GM18907 (cell line): ENCODE results near the gene AWAT2.

Experiments
- ATAC-seq: cut with Tn5 transposase; IDR thresholded peaks from one replicate; pipeline ENCODE4 v1.9.1; 2021; ENCODE audit warnings: mild to moderate bottlenecking, moderate library complexity; ENCODE audit not compliant: unreplicated experiment

AWAT2 gene, protein sequence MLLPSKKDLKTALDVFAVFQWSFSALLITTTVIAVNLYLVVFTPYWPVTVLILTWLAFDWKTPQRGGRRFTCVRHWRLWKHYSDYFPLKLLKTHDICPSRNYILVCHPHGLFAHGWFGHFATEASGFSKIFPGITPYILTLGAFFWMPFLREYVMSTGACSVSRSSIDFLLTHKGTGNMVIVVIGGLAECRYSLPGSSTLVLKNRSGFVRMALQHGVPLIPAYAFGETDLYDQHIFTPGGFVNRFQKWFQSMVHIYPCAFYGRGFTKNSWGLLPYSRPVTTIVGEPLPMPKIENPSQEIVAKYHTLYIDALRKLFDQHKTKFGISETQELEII

DNA sequence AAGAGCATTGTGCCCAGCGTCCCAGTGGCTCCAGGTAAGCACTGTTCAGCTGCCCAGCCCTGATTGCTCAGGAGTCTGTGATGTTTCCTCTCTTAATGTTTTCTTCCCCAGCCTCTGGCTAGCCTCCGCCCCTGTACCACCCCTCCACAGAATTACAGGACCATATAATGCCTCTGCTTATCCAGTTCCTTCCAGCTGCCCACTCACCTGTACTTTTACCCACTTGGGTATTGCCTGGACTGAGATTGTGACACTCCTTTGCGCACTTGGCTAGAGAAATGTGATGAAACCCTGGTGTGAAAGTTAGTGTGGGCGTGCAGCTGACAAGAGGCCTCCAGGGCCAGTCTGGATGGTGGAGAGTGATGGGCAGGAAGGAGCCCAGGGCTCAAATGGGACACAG, at the start of gene AWAT2:
TSS of gene AWAT2 (minus strand) at position 14 of the 400 bp plus-strand sequence. CDS start at position 8, 6 bp downstream.
- ATAC-seq = no peak

DNA sequence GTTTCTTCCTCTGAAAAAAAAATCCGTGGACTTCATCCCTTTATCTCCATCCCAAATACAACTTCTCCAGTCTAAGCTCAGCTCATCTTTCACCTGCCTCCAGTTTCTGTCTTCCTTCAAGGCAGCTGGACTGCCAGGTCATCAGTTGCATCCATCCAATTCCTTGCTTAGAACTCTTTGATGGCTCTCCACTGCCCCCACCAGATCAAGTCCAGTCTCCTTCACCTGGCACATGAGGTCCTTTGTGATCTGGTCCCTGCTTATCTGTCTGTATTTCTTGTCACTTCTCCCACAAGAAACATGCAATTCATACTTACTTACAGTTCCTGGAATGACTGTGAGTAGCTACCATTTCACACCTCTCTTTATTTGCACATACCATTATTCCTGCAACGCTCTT, 46.3 kb upstream of the AWAT2 start:
- no peak for ATAC-seq

DNA sequence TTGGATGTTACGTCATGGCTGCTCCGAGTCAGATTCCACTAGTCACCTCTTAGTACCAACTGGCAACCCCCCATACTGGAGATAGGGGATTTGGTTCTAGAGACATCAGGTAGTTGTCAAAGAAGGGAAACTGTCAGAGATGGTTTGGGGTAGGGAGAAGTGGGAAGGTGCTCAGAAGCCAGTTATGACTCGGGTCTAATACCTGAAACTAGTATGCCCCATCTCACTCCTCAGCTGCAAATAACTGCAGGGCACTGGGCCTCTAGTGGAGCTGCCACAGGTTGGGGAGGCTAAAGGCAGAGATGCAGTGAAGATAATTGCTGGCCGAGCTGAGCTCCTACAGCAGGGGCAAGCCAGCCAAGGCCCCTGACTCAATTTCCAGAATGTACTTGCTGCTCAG, 42.5 kb upstream of the AWAT2 start:
- ATAC-seq = no peak

DNA sequence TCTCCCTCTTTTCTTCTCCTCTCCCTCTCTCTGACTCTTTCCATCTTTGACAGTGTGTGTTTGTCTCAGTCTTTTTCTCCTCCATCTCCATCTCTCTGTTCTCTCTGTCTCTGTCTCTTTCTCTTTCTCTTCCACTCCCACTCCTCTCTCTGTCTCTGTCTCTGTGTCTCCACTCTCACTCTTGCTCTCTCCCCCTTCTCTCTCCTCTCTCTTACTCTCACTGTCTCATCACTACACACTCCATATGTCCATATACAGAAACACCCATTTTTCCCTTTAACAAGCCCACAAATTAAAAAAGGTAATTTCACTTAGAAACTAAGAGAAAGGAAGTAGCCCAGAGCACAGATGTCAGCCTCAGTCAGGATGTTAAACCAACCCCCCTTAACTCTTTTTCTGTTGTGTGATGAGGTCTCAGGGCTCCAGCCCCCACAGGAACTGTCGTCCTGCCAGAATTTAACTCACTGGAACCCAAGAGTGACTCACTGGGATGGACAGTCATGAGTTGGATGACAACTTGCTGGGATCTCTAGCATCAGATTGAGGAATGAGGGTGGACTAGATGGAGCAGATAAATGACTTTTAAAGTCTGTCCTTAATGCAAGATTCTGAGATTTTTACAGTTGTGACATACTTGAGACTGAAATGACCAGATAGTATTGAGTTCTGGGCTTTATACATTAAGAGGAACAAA, 40.0 kb upstream of the AWAT2 start:
- ATAC-seq = no peak

DNA sequence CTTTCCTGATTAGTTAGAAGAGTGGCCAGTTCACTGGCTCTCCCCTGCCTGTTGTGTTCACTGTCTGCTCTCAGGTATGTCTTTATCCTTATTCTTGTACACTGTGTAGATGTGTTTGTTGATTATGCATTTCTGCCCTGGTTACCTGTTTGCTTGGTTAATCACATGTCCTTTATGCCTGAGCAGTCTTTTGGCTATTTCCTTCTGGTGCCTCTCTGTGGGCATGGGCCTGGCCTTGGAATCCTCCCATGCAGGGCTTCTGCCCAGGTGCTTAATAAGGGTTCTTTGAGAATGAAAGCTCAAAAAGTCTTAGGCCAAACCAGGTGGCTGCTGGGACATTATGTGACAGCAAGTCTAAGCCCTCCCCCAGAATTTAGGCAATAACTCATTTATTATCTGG, 39.0 kb upstream of the AWAT2 start:
- ATAC-seq = no peak

DNA sequence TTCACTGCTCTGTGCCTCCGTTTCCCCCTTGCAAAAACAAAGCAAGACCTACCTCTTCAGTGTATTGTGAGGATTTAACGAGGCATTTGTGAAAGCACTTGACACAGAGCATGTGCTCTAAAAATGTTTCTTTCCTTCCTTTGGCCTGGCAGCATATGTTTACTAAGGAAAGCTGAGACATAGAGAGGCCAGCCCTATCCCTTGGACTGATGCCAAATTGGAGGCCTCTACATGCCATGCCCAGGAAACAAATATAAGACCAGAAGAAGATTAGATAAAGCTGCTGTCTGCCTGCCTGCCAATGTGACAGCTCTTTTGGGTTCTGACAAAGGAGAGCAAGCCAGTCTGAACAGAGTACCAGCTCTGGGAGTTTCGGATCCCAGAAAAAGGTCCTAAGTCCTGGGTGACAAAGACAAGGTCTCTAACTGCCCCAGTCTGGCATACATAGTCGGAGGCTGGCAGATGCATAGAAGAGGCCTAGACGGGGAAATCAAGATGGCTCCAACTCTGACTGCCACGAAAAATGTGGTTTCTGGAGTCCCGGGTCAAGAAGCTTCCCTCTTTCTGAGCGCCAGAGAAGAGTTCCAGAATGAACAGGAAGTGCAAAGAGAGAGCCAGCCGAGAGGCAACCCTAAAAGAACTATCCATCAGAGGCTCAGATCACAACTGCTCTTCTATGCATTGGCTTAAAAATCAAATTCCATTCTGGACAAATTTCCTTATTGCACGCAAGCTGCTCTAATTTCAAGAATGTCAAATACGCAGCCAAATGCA, 38.3 kb upstream of the AWAT2 start:
- no peak for ATAC-seq

DNA sequence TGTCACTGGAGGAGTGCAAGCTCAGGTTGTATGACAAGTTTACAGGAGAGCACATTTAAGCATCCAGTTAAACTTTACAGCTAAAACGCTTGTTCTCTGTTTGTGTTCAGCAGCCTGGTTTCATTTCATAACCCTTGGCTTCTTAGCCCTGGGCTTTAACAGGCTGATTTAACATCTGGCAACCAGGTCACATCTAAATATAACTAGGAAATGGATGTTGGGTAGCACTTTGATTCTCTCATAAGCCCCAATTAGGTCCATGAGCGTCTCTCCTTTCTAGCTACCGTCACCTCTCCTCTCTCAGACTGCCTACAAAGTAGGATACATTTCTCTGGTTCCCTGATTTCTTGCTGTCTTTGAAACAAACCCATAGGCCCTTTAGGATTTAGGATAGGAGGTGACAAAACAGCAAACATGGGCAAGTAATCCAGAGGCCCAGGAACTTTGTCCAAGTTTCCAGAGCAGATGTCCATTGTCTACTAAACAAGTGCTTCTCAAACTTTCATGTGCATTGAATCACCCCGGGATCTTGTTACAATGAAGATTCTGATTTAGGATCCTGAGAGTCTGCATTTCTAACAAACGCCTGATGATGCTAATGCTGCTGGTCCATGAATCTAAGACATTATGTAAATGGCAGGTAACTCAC, 35.0 kb upstream of the AWAT2 start:
- no peak for ATAC-seq

DNA sequence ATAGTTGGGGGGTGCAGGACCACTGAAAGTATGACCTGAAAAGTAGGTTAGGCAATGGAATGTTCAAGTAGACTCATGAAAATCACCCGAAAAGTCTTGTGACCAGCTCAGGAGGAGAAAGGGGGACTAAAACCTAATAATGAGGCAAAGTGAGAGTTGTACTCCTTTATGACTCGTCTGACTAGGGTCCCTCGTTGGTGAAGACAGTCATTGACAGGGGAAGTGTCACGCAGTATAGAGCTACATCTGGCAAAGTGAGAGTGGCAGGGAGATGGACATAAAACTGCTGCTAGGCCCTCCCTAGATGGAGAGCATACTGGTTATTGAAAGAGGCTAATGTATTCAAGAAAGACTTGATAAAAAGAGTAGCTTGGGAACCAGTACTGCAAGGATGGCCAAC, 33.0 kb upstream of the AWAT2 start:
- ATAC-seq = no peak

DNA sequence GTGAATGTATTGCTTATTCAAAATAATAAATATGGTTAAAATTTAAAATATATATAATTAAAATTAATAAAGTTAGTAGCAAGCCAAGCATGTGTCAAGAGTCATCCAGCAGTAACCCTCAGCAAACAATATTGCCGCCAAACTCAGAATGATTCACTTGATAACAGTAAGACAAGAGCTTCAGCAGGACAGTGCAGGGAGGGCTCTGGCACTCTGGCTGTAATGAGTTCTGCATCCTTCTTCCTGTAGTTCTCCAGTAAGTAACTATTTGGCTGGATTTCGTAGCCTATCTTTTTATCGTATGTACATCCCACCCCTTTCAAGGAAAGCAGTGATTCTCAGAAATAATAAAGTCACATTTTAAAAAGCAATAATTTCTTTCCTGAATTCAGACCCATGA, 30.1 kb upstream of the AWAT2 start:
- ATAC-seq = no peak

DNA sequence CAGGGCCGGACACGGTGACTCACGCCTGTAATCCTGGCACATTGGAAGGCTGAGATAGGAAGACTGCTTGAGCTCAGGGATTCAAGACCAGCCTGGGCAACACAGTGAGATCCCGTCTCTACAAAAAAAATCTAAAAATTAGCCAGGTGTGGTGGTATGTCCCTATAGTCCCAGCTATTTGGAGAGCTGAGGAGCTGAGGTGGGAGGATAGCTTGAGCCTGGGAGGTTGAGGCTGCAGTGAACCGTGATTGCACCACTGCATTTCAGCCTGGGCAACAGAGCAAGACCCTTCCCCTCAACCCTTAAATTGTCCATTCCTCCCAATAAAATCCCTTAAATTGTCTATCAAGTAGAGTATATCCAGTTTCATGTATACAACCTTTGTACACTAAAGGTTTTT, 29.6 kb upstream of the AWAT2 start:
- no peak for ATAC-seq

DNA sequence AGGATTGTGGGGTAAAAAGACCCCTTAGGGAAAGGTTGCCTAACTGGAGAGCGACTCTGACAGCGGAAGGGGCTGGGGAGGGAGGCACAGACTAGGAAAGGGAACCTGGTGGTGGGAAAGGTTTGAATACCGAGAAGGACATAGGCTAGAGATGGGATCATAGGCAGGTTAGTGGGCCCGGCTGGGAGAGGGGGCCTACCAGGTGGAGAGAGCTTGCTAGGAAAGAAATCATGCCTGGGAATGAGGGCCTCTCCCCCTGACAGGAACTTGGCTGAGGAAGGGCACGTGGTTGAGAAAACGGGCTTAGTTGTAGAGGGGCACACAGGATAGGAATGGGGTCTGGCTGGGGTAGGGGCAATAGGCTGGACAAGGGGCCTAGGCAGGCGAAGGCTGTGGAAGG, 16.9 kb upstream of the AWAT2 start:
- no peak for ATAC-seq

DNA sequence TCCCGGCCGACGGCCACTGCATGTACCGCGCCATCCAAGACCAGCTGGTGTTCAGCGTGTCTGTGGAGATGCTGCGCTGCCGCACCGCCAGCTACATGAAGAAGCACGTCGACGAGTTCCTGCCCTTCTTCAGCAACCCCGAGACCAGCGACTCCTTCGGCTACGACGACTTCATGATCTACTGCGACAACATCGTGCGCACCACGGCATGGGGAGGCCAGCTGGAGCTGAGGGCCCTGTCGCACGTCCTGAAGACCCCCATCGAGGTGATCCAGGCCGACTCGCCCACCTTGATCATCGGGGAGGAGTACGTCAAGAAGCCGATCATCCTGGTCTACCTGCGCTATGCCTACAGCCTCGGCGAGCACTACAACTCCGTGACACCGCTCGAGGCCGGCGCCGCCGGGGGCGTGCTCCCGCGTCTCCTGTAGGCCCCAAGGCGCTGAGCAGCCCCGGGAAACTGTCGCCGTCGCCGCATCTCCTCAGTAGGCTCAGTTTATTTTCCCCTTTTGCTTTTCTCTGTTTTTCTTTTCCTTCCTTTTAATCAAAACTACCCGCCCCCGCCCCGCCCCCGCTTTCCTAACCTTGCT, 13.3 kb upstream of the AWAT2 start:
- no peak for ATAC-seq

DNA sequence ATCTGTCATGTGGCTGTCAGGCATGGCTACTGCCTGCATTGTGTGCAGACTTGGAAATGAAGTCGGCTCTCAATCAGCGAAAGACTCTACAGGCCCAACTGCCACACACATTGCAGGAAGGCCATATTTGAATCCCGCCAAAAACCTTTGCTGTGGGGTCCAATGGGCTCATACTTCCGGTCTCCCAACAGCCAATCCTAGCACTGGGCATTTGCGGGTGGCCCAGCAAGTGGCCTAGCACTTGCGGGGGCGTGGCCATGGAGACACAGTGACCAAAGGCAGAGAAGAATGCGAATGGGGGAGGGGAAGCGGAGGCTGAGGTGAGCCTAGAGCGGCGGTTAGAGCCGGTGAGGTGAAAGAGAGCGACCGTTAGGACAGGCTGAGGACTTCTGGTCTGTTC, 12.3 kb upstream of the AWAT2 start, which contains the start of gene OTUD6A:
TSS of gene OTUD6A (plus strand) at position 382 of the 400 bp plus-strand sequence. CDS start 68 bp downstream, outside the sequence.
- ATAC-seq = no peak

DNA sequence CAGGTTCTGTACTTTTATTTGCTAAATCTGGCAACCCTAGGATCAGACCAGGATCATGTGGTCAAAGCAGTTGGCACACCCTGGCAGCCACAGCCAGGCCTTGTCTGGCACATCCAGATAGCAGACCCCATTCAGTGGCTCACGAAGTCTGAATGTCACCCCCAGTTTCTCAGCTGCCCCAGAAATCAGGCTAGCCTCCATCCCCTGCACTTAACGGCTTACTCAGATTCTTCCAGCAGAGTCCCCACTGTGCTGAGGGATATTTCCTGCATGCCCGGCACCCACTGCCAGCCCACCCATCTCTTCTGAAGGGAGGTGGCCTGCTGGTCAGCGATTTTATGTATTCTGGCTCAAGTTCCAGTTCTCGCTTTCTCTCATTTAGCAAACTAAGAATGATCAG, 4.7 kb upstream of the AWAT2 start:
- no peak for ATAC-seq

DNA sequence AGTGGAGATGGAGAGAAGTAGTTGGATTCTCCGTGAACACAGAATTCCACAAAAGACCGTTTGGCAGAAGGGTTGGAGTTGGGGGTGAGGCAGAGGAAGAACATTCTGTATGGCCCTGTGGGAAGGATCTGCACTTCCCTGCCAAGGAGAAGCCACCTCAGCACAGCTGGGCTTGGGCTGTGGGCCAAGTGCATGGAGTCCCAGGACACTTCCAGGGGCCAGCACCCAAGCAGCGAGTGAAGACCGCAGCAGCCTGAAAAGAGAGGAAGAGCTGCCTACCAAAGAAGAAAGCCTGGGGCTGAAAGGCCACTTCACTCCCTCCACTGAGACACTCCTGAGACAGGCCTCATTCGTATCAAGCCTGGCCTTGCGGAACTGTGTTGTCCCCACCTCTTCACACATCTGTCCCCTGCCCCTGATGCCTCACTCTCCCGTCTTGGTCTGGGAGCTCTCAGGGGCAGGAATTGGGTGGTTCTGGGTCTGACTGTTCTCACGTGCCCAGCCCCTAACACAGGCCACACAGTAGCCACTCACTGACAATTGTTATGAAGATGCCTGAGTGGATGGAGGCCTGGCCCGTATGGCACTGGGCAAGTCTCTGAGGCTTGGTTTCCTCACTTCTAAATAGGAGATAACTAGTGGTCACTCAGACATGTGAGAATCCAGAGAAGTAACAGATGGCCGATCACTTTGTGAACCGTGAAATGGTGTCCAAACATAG, 3.3 kb upstream of the AWAT2 start:
- ATAC-seq = no peak

DNA sequence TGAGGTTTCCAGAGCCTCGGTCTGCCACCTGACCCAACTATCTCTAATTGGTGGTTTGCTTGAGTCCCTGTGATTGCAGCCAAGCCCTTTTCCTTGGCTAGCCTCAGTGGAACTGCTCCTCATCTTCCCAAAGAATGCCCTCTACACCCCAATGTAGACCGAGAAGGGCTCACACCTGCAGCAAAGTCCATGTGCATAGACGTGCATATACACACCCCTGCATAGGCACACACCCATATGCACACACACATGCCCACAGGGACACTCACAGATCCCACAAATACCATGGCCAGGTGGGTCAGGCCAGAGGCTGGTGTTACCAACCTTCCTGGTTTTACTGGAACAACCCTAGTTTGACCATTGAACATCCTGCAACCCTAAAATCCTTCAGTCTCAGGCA, 332 bp downstream of the AWAT2 start:
- no peak for ATAC-seq

DNA sequence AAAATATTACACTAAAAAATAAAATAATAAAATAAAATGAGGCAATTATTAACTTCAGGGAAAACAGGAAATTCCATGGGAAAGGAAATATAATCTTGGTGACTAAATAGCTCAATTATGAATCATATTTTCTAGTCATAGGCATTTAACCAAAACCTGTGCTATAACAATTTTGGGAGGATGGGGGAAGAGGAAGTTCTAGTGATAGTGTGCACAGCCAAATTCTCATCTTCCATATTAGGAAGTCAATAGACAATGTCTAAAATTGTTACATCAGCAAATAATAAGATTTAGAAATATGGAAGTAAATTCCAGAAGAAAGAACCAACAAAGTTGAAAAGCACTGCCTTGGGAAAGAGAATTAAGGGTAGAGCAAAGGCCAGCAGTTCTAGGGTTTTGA, 2.8 kb downstream of the AWAT2 start:
- no peak for ATAC-seq

DNA sequence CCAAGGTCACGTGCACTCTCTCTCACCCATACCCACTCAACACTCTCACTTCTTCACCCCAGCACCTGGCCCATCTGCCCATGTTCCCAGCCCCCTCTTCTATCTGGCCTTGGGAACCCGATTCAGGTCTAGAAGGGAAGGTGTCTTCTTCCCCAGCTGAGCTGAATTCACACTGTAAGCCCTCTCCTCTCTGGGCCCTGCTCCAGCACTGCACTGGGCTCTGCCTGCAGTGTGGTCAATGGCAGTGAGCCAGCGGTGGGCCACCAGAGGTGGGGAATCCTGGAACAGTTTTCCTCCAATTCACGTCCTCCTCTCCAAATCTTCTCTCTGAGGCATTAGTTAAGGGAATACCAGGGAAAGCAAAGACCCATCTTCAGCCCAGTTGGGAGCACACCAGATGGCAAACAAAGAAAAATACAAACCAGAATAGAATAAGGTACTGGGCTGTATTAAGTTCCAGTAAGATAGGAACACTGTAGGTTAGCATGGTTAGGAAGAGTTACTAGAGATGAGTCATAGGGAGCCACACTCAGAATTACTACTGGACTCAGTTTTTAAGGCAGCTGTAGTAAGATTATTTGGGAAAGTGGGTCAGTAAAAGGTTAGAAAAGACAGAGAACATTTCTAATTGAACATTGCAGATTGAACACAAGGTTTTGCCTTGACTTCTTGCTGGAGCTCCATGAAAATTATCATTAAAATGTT, 5.0 kb downstream of the AWAT2 start:
- ATAC-seq = no peak

DNA sequence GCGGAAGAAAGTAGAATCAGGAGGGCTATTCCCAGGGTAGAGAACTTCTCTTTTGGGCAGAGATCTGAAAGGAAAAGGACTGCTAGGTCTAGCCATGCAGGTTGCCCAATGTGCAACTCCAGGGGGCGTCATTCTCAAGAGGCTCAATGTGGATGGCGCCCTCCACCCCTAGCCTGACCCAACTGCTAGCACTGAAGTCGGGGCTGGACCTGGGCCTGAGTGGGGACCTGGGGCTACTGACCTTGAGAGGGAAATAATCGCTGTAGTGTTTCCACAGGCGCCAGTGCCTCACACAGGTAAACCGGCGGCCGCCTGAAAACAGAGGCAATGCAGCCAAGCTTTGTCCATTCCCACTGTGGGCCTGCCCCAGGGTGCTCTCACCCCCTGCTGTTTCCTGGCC, 6.1 kb downstream of the AWAT2 start:
- no peak for ATAC-seq
